HepG2 (cell line): ENCODE data around the gene ERLIN1. TPM values are rescaled to one million over a fixed set of nuclear protein-coding genes. Genes with fewer than 3 reads are reported as not detected.

Experiments
- ARNT2 ChIP-seq: sonication (generic); formaldehyde crosslinking; IDR thresholded peaks from 2 replicates; pipeline ENCODE4 v1.8.0; 2022; ENCODE audit warnings: mild to moderate bottlenecking, low read depth, missing genetic modification reagents, moderate library complexity
- ATF2 ChIP-seq: sonication (generic); formaldehyde crosslinking; IDR thresholded peaks from 2 replicates; pipeline ENCODE4 v1.4.0; 2020; ENCODE audit warnings: missing genetic modification reagents
- BRCA1 ChIP-seq: sonication (generic); formaldehyde crosslinking; IDR thresholded peaks from 2 replicates; pipeline ENCODE4 v1.4.0; 2020; ENCODE audit warnings: missing genetic modification reagents
- CBX5 ChIP-seq: sonication (generic); formaldehyde crosslinking; IDR thresholded peaks from 2 replicates; pipeline ENCODE4 v1.4.0; 2020; ENCODE audit warnings: missing genetic modification reagents, borderline replicate concordance
- ELF3 ChIP-seq: IDR thresholded peaks from 2 replicates; pipeline ENCODE4 v1.6.1; 2016; ENCODE audit warnings: missing genetic modification reagents, missing compliant biosample characterization
- GATAD2A ChIP-seq: IDR thresholded peaks from 2 replicates; pipeline ENCODE4 v1.6.1; 2016
- HMGXB4 ChIP-seq, 2 experiments: sonication (generic) in 1 of 2; formaldehyde crosslinking in 1 of 2; IDR thresholded peaks; 2 replicates each; pipeline versions ENCODE4 v1.4.0 to v1.6.1; 2018 to 2020; ENCODE audit warnings: missing genetic modification reagents in 2 of 2, borderline replicate concordance in 1 of 2, low read depth in 1 of 2, mild to moderate bottlenecking in 1 of 2, missing biosample characterization in 1 of 2
- HNF4A ChIP-seq: sonication (generic); formaldehyde crosslinking; IDR thresholded peaks from 2 replicates; pipeline ENCODE4 v1.4.0; 2020; ENCODE audit warnings: missing genetic modification reagents
- KAT2B ChIP-seq: fragments of 150-350 bp; IDR thresholded peaks from 2 replicates; pipeline ENCODE4 v1.6.1; 2014; ENCODE audit warnings: low read depth, low read length, borderline replicate concordance
- KLF12 ChIP-seq: sonication (generic); formaldehyde crosslinking; IDR thresholded peaks from 2 replicates; pipeline ENCODE4 v1.4.0; 2020; ENCODE audit warnings: missing genetic modification reagents, borderline replicate concordance
- MAZ ChIP-seq, 2 experiments: sonication (generic) in 1 of 2; formaldehyde crosslinking in 1 of 2; IDR thresholded peaks; 2 replicates each; pipeline versions ENCODE4 v1.5.0 to v1.6.1; 2012 to 2020; ENCODE audit warnings: low read depth in 2 of 2, mild to moderate bottlenecking in 2 of 2, borderline replicate concordance in 1 of 2, improper control_type of control experiment in 1 of 2, low read length in 1 of 2, missing genetic modification reagents in 1 of 2, moderate library complexity in 1 of 2
- RNF219 ChIP-seq: sonication (generic); formaldehyde crosslinking; IDR thresholded peaks from 2 replicates; pipeline ENCODE4 v1.5.0; 2020; ENCODE audit warnings: mild to moderate bottlenecking, missing genetic modification reagents
- SAFB2 ChIP-seq: sonication (generic); formaldehyde crosslinking; IDR thresholded peaks from 2 replicates; pipeline ENCODE4 v1.5.1; 2020; ENCODE audit warnings: missing genetic modification reagents, low read depth, mild to moderate bottlenecking, borderline replicate concordance
- TEAD3 ChIP-seq: optimal IDR thresholded peaks from 2 replicates; pipeline ENCODE3; 2016; ENCODE audit warnings: borderline replicate concordance
- THAP9 ChIP-seq: sonication (generic); formaldehyde crosslinking; IDR thresholded peaks from 2 replicates; pipeline ENCODE4; 2020; ENCODE audit warnings: missing genetic modification reagents, mild to moderate bottlenecking, borderline replicate concordance
- ZBTB21 ChIP-seq: sonication (generic); formaldehyde crosslinking; IDR thresholded peaks from 2 replicates; pipeline ENCODE4 v1.4.0; 2020; ENCODE audit warnings: missing genetic modification reagents
- ZNF12 ChIP-seq: sonication (generic); formaldehyde crosslinking; IDR thresholded peaks from 2 replicates; pipeline ENCODE4 v1.5.0; 2020; ENCODE audit warnings: missing genetic modification reagents
- ZNF207 ChIP-seq: fragments of 450-650 bp; IDR thresholded peaks from 2 replicates; pipeline ENCODE4 v1.6.1; 2016; ENCODE audit warnings: antibody characterized with exemption, borderline replicate concordance
- ZNF354B ChIP-seq: sonication (generic); formaldehyde crosslinking; IDR thresholded peaks from 2 replicates; pipeline ENCODE4 v1.8.0; 2022; ENCODE audit warnings: mild to moderate bottlenecking, missing genetic modification reagents
- ZNF543 ChIP-seq: sonication (generic); formaldehyde crosslinking; IDR thresholded peaks from 2 replicates; pipeline ENCODE4 v1.4.0; 2020; ENCODE audit warnings: mild to moderate bottlenecking, missing genetic modification reagents
- ZZZ3 ChIP-seq: sonication (generic); formaldehyde crosslinking; IDR thresholded peaks from 2 replicates; pipeline ENCODE4 v1.4.0; 2020; ENCODE audit warnings: missing genetic modification reagents, mild to moderate bottlenecking, borderline replicate concordance
- polyA plus RNA-seq, 8 experiments: library from polyadenylated mRNA; depleted of rRNA in 3 of 8; stranded (reverse) in 7 of 8; unstranded in 1 of 8; fragments of >200 nt; fragmentation: Illumina TruSeq in 4 of 8; extraction: Trizol in 4 of 8; gene quantifications; 2 replicates each; pipeline versions ENCODE4 v1.2.1 to v1.2.3, GENCODE V29; 2011 to 2016; ENCODE audit warnings: low read depth in 4 of 8, missing spikeins in 1 of 8, mixed read lengths in 1 of 8; ENCODE audit not compliant: insufficient read depth in 1 of 8
- total RNA-seq, 5 experiments: library from RNA; depleted of rRNA; stranded (reverse); fragments of >200 nt; fragmentation: Illumina TruSeq; extraction: Trizol; gene quantifications; 2 replicates each; pipeline ENCODE4 v1.2.3, GENCODE V29; 2016; ENCODE audit warnings: low read depth in 1 of 5

The ERLIN1 gene
- total and polyA plus RNA-seq, 2 of the 13 experiments (the other 11 are each of a cell fraction or from before 2014, with no cell fraction given), result 56.8 to 69.3 TPM

- TF ChIP-seq HMGXB4 (CRISPR knock-in tag; IDR thresholded peaks at IDR 0.05; ENCODE audit: borderline replicate concordance in 1 of 2, low read depth in 1 of 2) (no peak), ATF2 (peak; percentile 62; the same call in 1 of the 2 replicates), ZZZ3 (no peak), HNF4A (CRISPR knock-in tag) (peak; percentile 81), ZNF207 (no peak), ZNF12 (CRISPR knock-in tag) (peak; percentile 67; the same call in 1 of the 2 replicates), MAZ (IDR thresholded peaks at IDR 0.05; ENCODE audit: borderline replicate concordance, low read depth, low read length) (no peak), MAZ (CRISPR knock-in tag; IDR thresholded peaks at IDR 0.05; ENCODE audit: low read depth) (no peak), ZNF543 (CRISPR knock-in tag) (no peak), ARNT2 (no peak), KAT2B (no peak), BRCA1 (CRISPR knock-in tag) (no peak), ELF3 (peak; percentile 49; the same call in 1 of the 2 replicates), GATAD2A (CRISPR knock-in tag) (peak; percentile 94), SAFB2 (CRISPR knock-in tag) (no peak), TEAD3 (peak; percentile 55), THAP9 (peak; percentile 52; the same call in 1 of the 2 replicates), ZBTB21 (peak; percentile 36; the same call in 1 of the 2 replicates), ZNF354B (CRISPR knock-in tag) (no peak), CBX5 (no peak), KLF12 (no peak), RNF219 (no peak)
Measured at GRCh38 chr10:100183481-100183880, 2.3 kb downstream of the ERLIN1 start (continued).
